GM18520 (cell line): ENCODE measurements around the gene C2CD2.
A peak's percentile ranks its signal among the peaks of the same experiment; 100 is the strongest.
"Not testable (repeated sequence)": the region's sequence is repeated elsewhere in the genome, so short reads cannot be mapped to it uniquely, and the experiment has no call there.

Experiments used
- ATAC-seq: cut with Tn5 transposase; IDR thresholded peaks from one replicate; pipeline ENCODE4 v1.9.1; 2021; ENCODE audit not compliant: unreplicated experiment

C2CD2 gene

DNA sequence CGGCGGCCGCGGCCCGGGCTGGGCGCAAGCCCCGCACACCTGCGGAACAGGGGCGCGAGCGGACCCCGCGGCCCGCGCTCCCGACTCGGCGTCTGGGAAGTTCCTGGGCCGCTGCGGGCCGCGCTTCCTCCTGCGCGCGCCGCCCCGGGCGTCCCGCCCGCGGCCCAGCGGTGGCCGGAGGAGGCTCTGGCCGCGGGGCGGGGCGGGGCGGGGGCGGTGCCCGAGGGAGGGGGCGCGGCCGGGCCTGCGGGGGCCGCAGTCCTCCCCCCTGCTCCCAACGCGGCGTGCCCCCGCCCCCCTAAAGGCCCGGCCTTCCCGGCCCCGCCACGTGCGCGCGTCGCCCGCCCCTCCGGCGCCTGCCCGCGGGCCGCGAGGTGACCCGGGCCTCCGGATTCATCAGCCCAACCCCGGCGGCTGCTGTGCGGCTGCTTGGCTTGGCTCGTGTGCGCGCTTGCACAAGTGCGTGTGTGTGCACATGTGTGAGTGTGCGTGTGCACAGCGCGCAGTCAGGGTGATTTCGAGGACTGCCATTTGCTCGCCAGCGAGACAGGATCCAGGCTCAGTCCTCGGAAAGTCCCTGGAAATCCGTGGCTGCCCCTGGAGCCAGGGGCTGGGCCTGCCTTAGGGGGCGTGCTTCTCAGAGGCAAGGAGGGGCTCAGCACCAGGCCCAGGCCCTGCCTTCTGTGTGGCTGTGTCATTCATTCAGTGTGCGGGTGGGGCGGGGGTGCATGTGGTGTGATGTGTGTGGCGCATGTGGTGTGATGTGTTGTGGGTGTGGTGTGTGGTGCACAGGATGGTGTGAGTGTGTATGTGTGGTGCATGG is at the start of gene C2CD2:
Gene C2CD2, minus strand, starts transcription at position 188 of the 823 bp plus-strand sequence. CDS start 370 bp downstream, outside the sequence.
- no peak for ATAC-seq

GRCh38 chr21:42003051-42003461 is 49.2 kb upstream of the C2CD2 start:
- no peak for ATAC-seq

GRCh38 chr21:42002421-42002958 is 48.7 kb upstream of the C2CD2 start:
- peak; percentile 66 for ATAC-seq

GRCh38 chr21:42001781-42002180 is 48.0 kb upstream of the C2CD2 start:
- no peak for ATAC-seq

DNA sequence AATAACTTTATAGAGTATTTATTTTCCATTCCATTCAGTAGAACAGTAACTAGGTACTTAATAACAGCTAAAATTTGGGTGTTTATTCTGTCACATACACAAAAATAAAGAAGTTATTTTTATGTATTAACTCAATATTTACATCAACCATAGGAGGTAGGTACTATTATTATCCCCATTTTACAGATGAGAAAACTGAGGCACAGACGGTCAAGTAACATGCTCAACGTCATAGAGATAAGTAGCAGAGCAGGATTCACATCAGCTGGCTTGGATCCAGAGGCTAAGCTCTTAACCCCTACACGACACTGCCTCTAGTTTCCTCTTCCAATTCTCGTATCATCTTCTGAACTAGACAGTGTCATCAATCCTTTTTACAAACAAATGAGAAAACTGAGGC is 47.1 kb upstream of the C2CD2 start:
- no peak for ATAC-seq

DNA sequence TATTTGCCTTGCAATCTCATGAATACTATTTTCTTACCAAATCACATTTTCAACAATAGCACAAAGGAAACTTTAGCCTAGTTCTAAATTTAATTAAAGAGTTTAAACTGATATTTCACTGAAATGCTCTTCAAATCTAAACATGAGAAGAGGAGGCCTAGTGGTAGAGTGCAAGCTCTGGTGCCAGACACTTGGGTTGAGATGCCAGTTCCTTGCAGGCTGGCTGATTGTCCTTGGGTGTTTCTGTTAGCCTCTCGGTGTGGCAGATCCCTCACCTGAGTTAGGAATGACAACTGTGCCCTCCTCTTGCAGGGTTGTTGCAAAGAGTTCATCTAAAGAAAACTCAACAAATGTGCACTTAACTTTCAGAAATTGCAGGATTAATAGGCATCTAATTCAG is 43.8 kb upstream of the C2CD2 start:
- ATAC-seq: no peak

- no peak for ATAC-seq
Observed at GRCh38 chr21:41995577-41995976, 41.8 kb upstream of the C2CD2 start.

DNA sequence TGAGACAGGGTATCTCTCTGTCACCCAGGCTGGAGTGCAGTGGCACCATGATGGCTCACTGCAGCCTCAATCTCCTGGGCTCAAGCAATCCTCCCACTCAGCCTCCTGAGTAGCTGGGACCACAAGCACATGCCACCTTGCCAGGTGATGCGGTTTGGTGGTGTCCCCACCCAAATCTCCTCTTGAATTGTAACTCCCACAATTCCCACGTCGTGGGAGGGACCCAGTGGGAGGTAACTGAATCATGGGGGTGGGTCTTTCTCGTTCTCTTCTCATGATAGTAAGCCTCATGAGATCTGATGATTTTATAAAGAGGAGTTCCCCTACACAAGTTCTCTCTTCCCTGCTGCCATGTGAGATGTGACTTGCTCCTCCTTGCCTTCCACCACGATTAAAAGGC is 40.8 kb upstream of the C2CD2 start:
- ATAC-seq: not testable (repeated sequence)

- no peak for ATAC-seq
Observed at GRCh38 chr21:41993744-41994143, 39.9 kb upstream of the C2CD2 start.

DNA sequence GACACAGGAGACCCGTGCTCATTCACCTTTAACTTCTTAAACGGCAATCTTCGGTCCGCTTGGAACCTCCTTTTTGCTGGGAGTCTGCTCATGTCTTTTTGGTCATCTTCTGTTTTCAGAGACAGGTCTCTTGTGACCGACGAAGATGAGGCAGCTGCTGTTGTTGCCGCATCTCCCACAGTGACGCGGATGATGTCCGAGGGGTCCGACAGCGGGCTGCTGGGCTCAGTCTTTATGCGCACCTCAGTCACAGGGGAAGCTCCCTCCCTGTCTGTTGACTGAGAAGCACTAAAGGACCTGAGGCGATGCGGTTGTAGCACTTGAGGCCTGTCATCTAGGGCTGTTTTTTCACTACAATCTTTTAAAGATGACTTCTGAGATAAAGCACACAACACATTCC is 38.8 kb upstream of the C2CD2 start:
- no peak for ATAC-seq

- ATAC-seq: no peak
Observed at GRCh38 chr21:41991659-41992058, 37.8 kb upstream of the C2CD2 start.

DNA sequence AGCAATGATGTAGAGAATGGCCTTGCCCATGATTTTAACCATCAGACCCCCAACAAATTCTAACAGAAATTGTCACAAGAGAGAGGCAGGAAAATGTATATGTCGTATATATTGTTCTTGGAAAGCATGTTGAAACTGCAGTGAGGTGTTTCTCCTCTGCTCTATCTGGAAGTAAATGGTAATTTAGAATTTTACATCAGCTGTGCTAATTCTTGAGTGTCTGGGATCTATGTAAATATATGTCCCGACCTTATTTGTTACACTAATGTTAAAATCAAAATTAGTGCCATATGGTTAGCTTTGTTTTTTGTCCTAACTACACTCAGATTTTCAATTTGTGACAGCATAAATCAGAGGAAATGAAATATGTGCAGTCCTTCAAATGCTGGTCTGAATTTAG is 35.9 kb upstream of the C2CD2 start:
- no peak for ATAC-seq

- ATAC-seq: no peak
Observed at GRCh38 chr21:41987310-41987709, 33.5 kb upstream of the C2CD2 start.

GRCh38 chr21:41985662-41986416 is 32.0 kb upstream of the C2CD2 start:
- no peak for ATAC-seq

DNA sequence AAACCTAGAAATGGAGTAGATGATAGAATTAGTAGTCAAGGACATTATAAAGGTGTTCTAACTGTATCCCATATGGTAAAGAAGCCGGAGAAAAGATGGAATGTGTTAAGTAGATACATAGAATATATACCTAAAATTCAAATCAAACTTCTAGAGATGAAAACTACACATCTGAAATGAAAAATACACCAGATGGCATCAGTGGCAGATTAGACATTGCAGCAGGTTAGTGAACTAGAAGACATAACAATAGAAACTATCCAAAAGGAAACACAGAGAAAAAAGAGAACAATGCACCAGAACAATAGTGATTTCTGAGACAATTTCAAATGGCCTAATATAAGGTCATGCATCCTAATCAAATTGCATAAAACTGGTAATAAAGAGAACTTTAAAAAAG is 29.4 kb upstream of the C2CD2 start:
- ATAC-seq: no peak

GRCh38 chr21:41980561-41980960 is 26.7 kb upstream of the C2CD2 start:
- no peak for ATAC-seq

- no peak for ATAC-seq
Observed at GRCh38 chr21:41979751-41980369, 26.0 kb upstream of the C2CD2 start.

- no peak for ATAC-seq
Observed at GRCh38 chr21:41979335-41979734, 25.5 kb upstream of the C2CD2 start.

DNA sequence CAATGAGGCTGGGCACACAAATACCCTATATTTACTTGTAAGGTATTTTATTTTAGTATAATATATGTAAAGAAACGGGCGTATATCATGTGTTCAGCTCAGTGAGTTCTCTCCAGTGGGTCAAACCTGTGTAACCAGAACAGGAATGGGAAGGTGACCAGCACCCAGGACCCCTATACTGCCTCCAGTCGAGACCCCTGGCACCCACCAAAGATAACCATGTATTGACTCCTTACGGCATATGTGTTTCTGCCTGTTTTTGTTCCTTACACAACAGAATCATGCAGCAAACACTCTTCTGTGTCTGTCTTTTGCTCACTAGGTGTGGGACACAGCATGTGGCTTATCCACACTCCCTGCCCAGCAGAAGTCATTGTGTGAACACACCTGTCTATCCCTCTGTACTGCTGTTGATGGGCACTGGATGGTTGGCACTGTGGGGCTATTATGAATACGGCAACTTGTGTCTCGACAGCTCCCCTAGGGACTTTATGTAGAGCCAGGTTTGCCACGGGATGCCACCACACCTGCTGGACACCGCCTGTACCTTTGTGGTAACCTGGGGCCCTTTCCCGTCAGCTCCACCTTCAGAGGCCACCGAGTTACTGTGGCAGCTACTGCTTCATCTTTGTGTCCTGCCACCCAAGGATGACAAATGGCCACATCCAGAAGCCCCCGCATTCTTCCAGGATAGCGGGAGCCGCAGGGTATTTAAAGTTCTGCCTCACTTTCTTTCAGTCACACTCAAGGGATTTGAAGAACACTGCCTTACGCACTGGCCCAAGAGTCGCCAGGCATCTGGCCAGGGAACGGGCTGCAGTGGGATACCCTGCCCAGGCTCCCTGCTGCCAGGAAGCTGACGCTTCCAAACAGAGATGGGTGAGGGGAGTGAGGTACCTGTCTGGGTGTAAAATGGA is 23.5 kb upstream of the C2CD2 start:
- no peak for ATAC-seq

DNA sequence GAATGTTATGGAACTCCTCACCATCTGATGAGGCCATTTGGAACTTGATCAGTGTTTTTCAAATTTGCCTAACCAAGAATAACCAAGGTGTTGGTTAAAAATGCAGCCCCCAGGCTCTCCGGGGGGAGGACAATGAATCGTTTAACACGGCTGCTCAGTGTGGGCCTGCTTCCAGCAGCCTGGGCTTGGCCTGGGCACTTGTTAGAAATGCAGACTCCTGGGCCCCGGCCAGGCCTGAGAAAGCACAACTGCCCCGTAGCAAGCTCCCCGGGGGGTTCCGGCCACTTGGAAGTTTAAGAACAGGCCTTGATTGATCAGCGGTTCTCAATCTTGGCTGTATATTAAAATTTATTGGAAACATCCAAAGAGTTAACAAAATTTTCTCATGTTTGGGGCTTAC is 22.8 kb upstream of the C2CD2 start:
- no peak for ATAC-seq
